IMR-90 (cell line): ENCODE data around the gene USP43.

ENCODE experiments used
- BHLHE40 ChIP-seq: fragments of 150-350 bp; IDR thresholded peaks from 2 replicates; pipeline ENCODE4 v1.6.1; 2016; ENCODE audit warnings: mild to moderate bottlenecking, low read depth, low read length
- CHD1 ChIP-seq: IDR thresholded peaks from 2 replicates; pipeline ENCODE4 v1.6.1; 2012; ENCODE audit warnings: low read depth, low read length, improper control_type of control experiment
- ELK1 ChIP-seq: fragments of 150-350 bp; IDR thresholded peaks from 2 replicates; pipeline ENCODE4 v1.6.1; 2016; ENCODE audit warnings: low read depth, mild to moderate bottlenecking, low read length, moderate library complexity, borderline replicate concordance
- FOS ChIP-seq: fragments of 150-350 bp; IDR thresholded peaks from 2 replicates; pipeline ENCODE4 v1.6.1; 2016; ENCODE audit warnings: low read depth, low read length
- MAFK ChIP-seq: IDR thresholded peaks from 2 replicates; pipeline ENCODE4 v1.6.1; 2012; ENCODE audit warnings: low read depth, low read length, improper control_type of control experiment
- MAZ ChIP-seq: IDR thresholded peaks from 2 replicates; pipeline ENCODE4 v1.6.1; 2012; ENCODE audit warnings: low read depth, mild to moderate bottlenecking, low read length, improper control_type of control experiment, moderate library complexity, borderline replicate concordance
- MXI1 ChIP-seq: IDR thresholded peaks from 2 replicates; pipeline ENCODE4 v1.6.1; 2012; ENCODE audit warnings: low read depth, mild to moderate bottlenecking, low read length, moderate library complexity, borderline replicate concordance
- POLR2A ChIP-seq: IDR thresholded peaks from 2 replicates; pipeline ENCODE4 v1.6.1; 2012; ENCODE audit warnings: mild to moderate bottlenecking, low read depth, low read length
- RAD21 ChIP-seq: IDR thresholded peaks from 2 replicates; pipeline ENCODE4 v1.6.1; 2012; ENCODE audit warnings: low read length, improper control_type of control experiment
- RCOR1 ChIP-seq: IDR thresholded peaks from 2 replicates; pipeline ENCODE4 v1.6.1; 2012; ENCODE audit warnings: mild to moderate bottlenecking, low read length, improper control_type of control experiment; ENCODE audit not compliant: insufficient replicate concordance
- SMC3 ChIP-seq: fragments of 150-350 bp; IDR thresholded peaks from 2 replicates; pipeline ENCODE4 v1.6.1; 2016; ENCODE audit warnings: low read depth, mild to moderate bottlenecking, antibody characterized with exemption, low read length, moderate library complexity
- TF ChIP-seq, protein P1 (sequence below): conservative IDR thresholded peaks from 2 replicates; pipeline ENCODE4 v1.5.1; 2012; ENCODE audit warnings: mild to moderate bottlenecking, low read depth, low read length, improper control_type of control experiment
- TF ChIP-seq, protein P2 (sequence below): fragments of 150-350 bp; IDR thresholded peaks from 2 replicates; pipeline ENCODE4 v1.6.1; 2017; ENCODE audit warnings: mild to moderate bottlenecking, antibody characterized with exemption, low read length, low read depth

DNA sequence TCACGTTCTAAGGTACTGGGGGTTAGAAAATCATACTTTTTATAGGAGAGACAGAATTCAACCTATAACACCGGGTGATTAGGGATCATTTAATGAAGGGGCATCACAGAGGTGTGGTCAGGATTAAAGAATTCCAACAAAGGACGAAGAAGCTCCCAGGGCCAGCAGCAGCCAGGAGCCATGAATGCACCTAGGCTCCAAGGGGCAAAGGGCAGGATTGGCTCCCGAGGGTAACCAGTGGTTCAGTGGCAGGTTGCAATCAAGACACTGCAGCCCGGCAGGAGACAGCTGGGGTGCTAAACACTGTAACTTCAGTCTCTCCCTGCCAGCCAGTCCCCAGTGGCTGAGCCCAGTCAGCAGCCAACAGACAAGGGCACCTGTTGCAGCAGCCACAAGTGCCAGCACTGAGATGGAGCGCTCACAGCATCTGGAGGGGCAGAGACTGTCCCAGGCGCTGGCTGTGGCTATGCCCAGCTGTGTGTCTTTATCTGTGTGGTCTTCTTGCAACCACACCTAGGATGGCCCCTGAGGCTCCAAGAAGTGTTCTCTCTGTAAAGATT is 122.2 kb downstream of the USP43 start:
- TF ChIP-seq, protein P1, sequence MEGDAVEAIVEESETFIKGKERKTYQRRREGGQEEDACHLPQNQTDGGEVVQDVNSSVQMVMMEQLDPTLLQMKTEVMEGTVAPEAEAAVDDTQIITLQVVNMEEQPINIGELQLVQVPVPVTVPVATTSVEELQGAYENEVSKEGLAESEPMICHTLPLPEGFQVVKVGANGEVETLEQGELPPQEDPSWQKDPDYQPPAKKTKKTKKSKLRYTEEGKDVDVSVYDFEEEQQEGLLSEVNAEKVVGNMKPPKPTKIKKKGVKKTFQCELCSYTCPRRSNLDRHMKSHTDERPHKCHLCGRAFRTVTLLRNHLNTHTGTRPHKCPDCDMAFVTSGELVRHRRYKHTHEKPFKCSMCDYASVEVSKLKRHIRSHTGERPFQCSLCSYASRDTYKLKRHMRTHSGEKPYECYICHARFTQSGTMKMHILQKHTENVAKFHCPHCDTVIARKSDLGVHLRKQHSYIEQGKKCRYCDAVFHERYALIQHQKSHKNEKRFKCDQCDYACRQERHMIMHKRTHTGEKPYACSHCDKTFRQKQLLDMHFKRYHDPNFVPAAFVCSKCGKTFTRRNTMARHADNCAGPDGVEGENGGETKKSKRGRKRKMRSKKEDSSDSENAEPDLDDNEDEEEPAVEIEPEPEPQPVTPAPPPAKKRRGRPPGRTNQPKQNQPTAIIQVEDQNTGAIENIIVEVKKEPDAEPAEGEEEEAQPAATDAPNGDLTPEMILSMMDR = no peak
- TF ChIP-seq CHD1 (no peak), RAD21 (no peak), FOS (no peak), MXI1 (no peak), POLR2A (no peak), SMC3 (no peak), MAFK (no peak), ELK1 (no peak), MAZ (no peak), BHLHE40 (no peak), RCOR1 (no peak)
- TF ChIP-seq, protein P2, sequence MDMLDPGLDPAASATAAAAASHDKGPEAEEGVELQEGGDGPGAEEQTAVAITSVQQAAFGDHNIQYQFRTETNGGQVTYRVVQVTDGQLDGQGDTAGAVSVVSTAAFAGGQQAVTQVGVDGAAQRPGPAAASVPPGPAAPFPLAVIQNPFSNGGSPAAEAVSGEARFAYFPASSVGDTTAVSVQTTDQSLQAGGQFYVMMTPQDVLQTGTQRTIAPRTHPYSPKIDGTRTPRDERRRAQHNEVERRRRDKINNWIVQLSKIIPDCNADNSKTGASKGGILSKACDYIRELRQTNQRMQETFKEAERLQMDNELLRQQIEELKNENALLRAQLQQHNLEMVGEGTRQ = no peak
